GM19099 (cell line): ENCODE measurements around the gene ABHD2.

Source experiments
- POLR2A ChIP-seq: IDR thresholded peaks from 3 replicates; pipeline ENCODE4 v1.6.1; 2011; ENCODE audit warnings: low read depth; ENCODE audit not compliant: insufficient read length; ENCODE audit errors: extremely low read depth

ABHD2 gene

GRCh38 chr15:89123181-89123525 lies 34.9 kb downstream of the ABHD2 start:
- TF ChIP-seq POLR2A, result no peak

- TF ChIP-seq POLR2A, result no peak
Measured at GRCh38 chr15:89125088-89125826, 37.0 kb downstream of the ABHD2 start.

GRCh38 chr15:89126009-89126408 lies 37.8 kb downstream of the ABHD2 start:
- no peak for TF ChIP-seq POLR2A

GRCh38 chr15:89127054-89127702 lies 38.9 kb downstream of the ABHD2 start:
- TF ChIP-seq POLR2A, result no peak

GRCh38 chr15:89128320-89129122 lies 40.3 kb downstream of the ABHD2 start:
- TF ChIP-seq POLR2A, result no peak

GRCh38 chr15:89129123-89129815 lies 41.0 kb downstream of the ABHD2 start:
- TF ChIP-seq POLR2A, result no peak

- TF ChIP-seq POLR2A, result no peak
Measured at GRCh38 chr15:89129816-89130134, 41.5 kb downstream of the ABHD2 start.

- no peak for TF ChIP-seq POLR2A
Measured at GRCh38 chr15:89130201-89130600, 41.9 kb downstream of the ABHD2 start.

- TF ChIP-seq POLR2A, result no peak
Measured at GRCh38 chr15:89131731-89132130, 43.5 kb downstream of the ABHD2 start.

- TF ChIP-seq POLR2A, result no peak
Measured at GRCh38 chr15:89132611-89133507, 44.6 kb downstream of the ABHD2 start.

GRCh38 chr15:89136078-89136806 lies 48.0 kb downstream of the ABHD2 start:
- TF ChIP-seq POLR2A, result no peak

GRCh38 chr15:89136818-89137772 lies 48.8 kb downstream of the ABHD2 start:
- TF ChIP-seq POLR2A, result no peak

GRCh38 chr15:89137926-89138325 lies 49.7 kb downstream of the ABHD2 start:
- TF ChIP-seq POLR2A, result no peak
